ENCODE results near the gene IGF1R. TPM values are rescaled to one million over a fixed set of nuclear protein-coding genes. Genes with fewer than 3 reads are reported as not detected.

The IGF1R gene
- total RNA-seq, 3 donors from 2014 or later = 16.7 to 28.6 (median 25.1) TPM

DNA sequence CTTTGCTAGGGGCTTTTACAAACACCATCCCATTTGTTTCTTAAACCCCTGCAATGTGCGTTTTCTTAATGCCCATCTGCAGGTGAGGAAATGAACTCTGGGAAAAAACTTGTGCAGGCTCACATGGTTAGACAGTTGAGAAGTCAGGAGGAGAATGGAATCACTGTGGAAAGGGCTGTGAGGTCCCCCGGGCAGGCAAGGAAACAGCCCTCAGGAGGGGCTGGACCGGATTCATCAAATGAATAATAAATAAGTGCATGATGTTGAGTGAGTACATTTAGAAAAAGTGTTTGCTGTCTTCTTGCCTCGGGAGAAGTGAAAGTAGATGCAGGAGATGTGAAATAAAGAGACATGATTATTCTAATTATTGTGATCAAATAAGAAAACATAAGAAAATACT lies 282.7 kb downstream of the IGF1R start:
- no peaks in the 10 kb centered on the region for H3K4me1 Mint-ChIP-seq (ENCODE audit: low read depth)
- H3K36me3 Mint-ChIP-seq (ENCODE audit: insufficient read depth) = peaks cover 21% of the 10 kb centered on the region
- ATAC-seq (no peak), DNase-seq (no peak)
- H3K9me3 Mint-ChIP-seq = no peaks in the 10 kb centered on the region
- H3K27me3 Mint-ChIP-seq (ENCODE audit: low read depth) = no peaks in the 10 kb centered on the region
- H3K4me3 Mint-ChIP-seq = no peak overlapping the region

DNA sequence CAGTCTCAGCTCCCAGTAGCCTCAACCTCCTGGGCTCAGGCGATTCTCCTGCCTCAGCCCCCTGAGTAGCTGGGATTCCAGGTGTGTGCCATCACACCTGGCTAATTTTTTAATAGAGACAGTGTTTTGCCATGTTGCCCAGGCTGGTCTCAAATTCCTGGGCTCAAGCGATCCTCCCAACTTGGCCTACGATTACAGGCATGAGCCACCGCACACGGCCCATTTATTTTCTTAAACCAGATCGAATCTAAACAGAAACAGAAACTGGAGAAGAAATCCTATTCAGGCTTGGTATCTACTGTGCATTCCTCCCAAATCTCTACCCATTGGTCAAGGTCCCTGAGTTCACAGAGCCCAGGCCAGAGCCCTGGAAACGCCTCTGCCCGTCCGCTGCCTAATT lies 285.1 kb downstream of the IGF1R start:
- Mint-ChIP-seq H3K27me3 (ENCODE audit: low read depth) (no peaks in the 10 kb centered on the region), H3K36me3 (ENCODE audit: insufficient read depth) (peaks cover 21% of the 10 kb centered on the region), H3K4me3 (no peak overlapping the region), H3K9me3 (no peaks in the 10 kb centered on the region), H3K4me1 (ENCODE audit: low read depth) (no peaks in the 10 kb centered on the region)
- no peak for DNase-seq
- no peak for ATAC-seq

DNA sequence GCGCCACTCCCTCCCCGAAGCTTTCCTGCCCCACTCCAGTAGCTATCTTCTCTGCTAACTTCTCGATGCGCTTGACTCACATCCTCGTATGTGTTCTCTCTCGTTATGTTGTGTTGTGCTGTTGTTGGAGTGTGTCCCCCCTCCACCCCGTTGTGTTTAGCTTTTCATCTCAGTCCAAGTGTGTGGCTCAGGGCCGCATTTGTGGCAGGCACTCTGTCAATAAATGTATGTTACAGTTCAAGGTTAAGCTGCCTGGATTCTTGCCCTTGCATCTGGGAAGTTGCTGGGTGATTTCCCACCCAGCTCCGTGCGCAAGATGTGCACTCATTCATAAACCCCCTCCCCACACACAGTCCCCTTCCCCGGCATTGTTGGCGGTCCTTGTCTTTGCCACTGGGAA lies 287.4 kb downstream of the IGF1R start:
- no peak for ATAC-seq
- DNase-seq = no peak
- peaks cover 19% of the 10 kb centered on the region for H3K36me3 Mint-ChIP-seq (ENCODE audit: insufficient read depth)
- no peaks in the 10 kb centered on the region for H3K9me3 Mint-ChIP-seq
- no peak overlapping the region for H3K4me3 Mint-ChIP-seq
- H3K4me1 Mint-ChIP-seq (ENCODE audit: low read depth) = no peaks in the 10 kb centered on the region
- H3K27me3 Mint-ChIP-seq (ENCODE audit: low read depth) = no peaks in the 10 kb centered on the region

DNA sequence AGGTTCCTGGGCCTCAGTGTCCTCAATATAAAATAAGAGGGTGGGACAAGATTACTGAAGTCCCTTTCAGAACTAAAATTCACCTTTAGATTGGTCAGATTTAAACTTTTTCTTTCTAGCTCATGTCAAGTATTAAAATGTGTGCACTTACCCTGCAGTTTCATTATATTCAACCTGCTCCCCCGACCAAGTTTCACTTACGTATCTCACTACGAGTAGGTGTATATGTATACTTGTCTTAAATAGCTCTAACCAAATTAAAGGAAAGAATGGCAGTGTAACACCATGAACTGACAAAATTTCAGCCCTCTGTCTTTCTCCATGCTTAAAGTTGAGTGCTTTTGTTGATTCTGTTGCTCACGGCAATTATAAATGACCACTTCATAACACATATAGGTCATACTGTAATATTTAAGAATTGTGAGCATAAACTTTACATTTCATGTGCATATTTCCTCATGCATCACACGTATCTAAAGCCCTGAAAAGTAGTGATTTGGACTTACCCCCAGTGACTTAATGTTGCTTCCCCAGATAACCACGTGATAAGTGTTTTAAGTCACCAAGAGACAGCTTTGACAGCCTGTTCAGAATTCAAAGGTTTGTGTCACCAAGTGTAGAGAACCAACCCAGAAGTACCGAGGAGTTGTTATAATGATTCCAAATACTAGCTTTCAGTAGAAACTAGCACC lies 289.2 kb downstream of the IGF1R start:
- no peaks in the 10 kb centered on the region for H3K27me3 Mint-ChIP-seq (ENCODE audit: low read depth)
- no peaks in the 10 kb centered on the region for H3K4me1 Mint-ChIP-seq (ENCODE audit: low read depth)
- H3K4me3 Mint-ChIP-seq = no peak overlapping the region
- DNase-seq = no peak
- H3K9me3 Mint-ChIP-seq = no peaks in the 10 kb centered on the region
- no peak for ATAC-seq
- H3K36me3 Mint-ChIP-seq (ENCODE audit: insufficient read depth) = peaks cover 21% of the 10 kb centered on the region

DNA sequence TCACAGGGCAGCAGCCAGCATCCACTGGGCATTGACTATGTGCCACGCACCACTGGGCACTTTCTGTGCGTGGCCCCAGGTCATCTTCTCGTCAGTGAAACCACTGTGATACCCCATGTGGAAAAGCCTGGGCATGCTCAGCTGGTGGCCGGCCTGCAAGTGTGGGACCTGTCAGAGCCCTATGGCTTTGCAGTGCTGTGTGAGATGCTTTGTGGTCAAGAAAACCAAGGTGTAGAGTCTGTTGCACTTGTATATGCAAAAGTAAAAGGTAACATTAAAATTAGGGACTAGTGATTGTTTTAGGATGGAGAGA lies 289.7 kb downstream of the IGF1R start:
- H3K4me1 Mint-ChIP-seq (ENCODE audit: low read depth) = no peaks in the 10 kb centered on the region
- DNase-seq = no peak
- H3K9me3 Mint-ChIP-seq = no peaks in the 10 kb centered on the region
- peaks cover 22% of the 10 kb centered on the region for H3K36me3 Mint-ChIP-seq (ENCODE audit: insufficient read depth)
- no peak overlapping the region for H3K4me3 Mint-ChIP-seq
- ATAC-seq = no peak
- no peaks in the 10 kb centered on the region for H3K27me3 Mint-ChIP-seq (ENCODE audit: low read depth)

DNA sequence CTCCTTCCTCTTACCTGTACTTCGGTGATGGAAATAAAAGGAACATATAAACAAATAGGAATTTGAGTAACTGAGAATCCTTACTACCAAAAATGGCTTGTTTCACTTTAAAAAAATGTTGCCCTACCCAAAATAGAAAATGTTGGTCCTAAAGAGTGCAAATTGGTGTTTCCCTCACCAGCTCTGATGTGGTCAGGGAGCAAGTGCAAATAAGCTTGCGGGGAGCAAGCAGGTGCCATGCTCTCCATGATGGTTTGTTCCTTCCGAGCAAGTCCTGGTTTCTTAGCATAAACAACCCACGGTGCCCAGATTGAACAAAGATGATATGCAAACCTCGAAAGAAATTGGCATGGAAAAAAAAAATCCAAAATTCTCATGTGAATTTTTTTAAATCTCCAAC lies 290.5 kb downstream of the IGF1R start:
- H3K9me3 Mint-ChIP-seq = no peaks in the 10 kb centered on the region

DNA sequence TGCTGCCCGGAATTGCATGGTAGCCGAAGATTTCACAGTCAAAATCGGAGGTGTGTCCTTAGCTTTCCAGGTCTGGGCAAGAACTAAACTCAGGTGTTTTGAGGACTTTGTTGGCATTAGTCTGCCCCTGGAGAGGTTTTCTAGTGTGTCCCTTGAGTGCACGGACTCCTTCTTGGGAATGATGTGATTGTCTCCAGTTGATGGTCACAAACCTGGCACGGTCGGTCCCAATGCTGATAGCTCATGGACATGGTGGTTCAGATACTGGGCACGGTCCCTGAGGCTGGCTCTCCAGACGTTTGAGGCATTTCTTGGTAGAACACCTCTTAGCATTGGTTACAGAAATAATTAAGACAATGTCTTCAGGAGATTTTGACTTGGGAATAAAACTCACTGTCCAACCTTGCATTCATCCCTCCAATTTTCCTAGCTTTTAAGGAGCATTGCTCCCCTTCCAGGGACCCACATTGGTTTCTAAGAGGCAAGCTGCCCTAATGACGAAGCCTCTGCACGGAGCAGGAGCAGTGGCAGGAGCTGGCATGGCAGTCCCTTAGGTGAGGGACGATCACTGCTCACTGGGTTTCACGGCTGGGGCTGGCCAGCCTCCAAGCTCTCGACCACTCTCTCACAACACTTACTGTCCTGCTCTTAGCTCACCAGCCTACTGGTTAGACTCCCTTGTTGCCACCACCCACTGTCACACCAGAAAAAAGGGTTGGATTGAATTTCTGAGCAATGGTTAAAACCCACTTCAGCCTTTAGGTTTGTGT lies 291.2 kb downstream of the IGF1R start:
- no peaks in the 10 kb centered on the region for H3K4me1 Mint-ChIP-seq (ENCODE audit: low read depth)
- no peak for ATAC-seq

More for the DNA sequence above, 290.5 kb downstream of the IGF1R start:
- ATAC-seq = no peak
- Mint-ChIP-seq H3K4me3 (no peak overlapping the region), H3K36me3 (ENCODE audit: insufficient read depth) (peaks cover 22% of the 10 kb centered on the region), H3K27me3 (ENCODE audit: low read depth) (no peaks in the 10 kb centered on the region), H3K4me1 (ENCODE audit: low read depth) (no peaks in the 10 kb centered on the region)
- no peak for DNase-seq

DNA sequence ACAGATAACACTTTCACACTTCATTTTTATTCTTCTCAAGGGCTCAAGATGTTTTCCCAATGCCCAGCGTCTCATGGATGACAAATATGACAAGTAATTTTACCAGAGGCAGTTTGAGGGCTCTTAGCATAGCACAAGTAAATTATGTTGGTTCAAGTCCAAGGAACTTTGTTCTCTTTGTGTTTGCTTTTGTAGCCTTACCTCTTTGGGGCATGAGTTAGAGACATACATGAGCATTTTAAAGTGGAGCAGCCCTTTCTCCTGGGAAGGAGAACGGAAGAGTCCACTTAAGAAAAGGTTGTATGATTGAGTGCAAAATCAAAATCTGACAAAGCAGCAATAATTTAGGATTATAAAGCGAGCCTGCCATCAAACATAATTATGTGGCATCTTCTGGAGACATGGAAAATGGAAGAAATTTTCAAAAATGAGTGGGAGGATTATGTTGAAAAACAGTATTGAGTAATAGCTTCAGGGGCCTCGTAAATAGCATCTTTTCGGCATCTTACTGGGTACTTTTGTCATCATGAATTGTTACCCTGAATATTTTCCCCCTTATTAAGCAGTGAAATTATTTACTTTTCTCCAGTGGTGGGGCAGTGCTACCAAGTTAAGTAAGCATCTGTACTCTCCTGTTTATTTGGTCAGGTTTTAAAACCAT lies 293.4 kb downstream of the IGF1R start:
- ATAC-seq = no peak
- H3K4me1 Mint-ChIP-seq (ENCODE audit: low read depth) = no peaks in the 10 kb centered on the region

More for the DNA sequence above, 291.2 kb downstream of the IGF1R start:
- Mint-ChIP-seq H3K36me3 (ENCODE audit: insufficient read depth) (peaks cover 19% of the 10 kb centered on the region), H3K9me3 (no peaks in the 10 kb centered on the region), H3K4me3 (no peak overlapping the region), H3K27me3 (ENCODE audit: low read depth) (no peaks in the 10 kb centered on the region)
- DNase-seq = no peak

DNA sequence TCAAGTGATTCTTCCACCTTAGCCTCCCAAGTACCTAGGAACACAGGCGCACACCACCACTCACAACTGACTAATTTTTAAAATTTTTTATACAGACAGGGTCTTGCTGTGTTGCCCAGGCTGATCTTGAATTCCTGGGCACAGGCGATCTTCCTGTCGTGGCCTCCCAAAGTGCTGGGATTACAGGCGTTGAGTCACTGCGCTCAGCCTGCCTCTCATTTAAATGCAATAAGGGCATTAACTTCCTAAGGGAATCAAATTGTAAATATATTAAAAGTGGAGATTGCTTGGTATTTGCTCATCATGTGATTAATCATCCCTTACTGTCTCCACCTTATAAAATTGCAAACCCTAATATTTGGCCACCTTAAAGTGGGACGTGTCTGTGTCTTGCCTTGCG lies 294.1 kb downstream of the IGF1R start:
- H3K27me3 Mint-ChIP-seq (ENCODE audit: low read depth) = no peaks in the 10 kb centered on the region
- no peak for ATAC-seq

More for the DNA sequence above, 293.4 kb downstream of the IGF1R start:
- H3K27me3 Mint-ChIP-seq (ENCODE audit: low read depth) = no peaks in the 10 kb centered on the region
- peaks cover 16% of the 10 kb centered on the region for H3K36me3 Mint-ChIP-seq (ENCODE audit: insufficient read depth)
- DNase-seq = no peak
- no peak overlapping the region for H3K4me3 Mint-ChIP-seq
- H3K9me3 Mint-ChIP-seq = no peaks in the 10 kb centered on the region

DNA sequence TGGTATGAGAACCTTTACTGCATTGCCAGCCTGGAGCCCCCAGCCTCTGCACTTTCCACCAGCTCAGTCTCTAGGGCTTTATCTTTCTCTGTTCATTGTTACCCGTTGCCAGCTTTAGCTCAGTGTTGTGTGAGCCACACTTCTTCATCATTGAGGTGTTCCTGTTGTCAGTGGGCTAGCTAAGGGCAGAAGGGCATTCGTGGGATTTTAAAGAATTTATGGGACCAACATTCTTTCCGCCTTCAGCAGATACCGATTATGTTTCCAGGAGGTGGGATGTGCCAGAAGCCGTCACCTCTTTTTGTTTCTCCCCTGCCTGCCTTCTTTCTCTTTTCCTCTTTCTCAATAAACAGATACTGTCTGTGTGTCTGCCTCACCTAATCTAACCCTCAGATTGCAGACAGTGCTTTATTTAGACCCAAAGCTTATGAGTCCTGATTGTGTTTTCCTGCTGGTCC lies 294.7 kb downstream of the IGF1R start:
- Mint-ChIP-seq H3K4me3 (no peak overlapping the region), H3K4me1 (ENCODE audit: low read depth) (no peaks in the 10 kb centered on the region), H3K27me3 (ENCODE audit: low read depth) (no peaks in the 10 kb centered on the region), H3K36me3 (ENCODE audit: insufficient read depth) (peaks cover 16% of the 10 kb centered on the region), H3K9me3 (no peaks in the 10 kb centered on the region)
- ATAC-seq = no peak
- DNase-seq = no peak

More for the DNA sequence above, 294.1 kb downstream of the IGF1R start:
- Mint-ChIP-seq H3K4me3 (no peak overlapping the region), H3K36me3 (ENCODE audit: insufficient read depth) (peaks cover 16% of the 10 kb centered on the region), H3K9me3 (no peaks in the 10 kb centered on the region), H3K4me1 (ENCODE audit: low read depth) (no peaks in the 10 kb centered on the region)
- no peak for DNase-seq

DNA sequence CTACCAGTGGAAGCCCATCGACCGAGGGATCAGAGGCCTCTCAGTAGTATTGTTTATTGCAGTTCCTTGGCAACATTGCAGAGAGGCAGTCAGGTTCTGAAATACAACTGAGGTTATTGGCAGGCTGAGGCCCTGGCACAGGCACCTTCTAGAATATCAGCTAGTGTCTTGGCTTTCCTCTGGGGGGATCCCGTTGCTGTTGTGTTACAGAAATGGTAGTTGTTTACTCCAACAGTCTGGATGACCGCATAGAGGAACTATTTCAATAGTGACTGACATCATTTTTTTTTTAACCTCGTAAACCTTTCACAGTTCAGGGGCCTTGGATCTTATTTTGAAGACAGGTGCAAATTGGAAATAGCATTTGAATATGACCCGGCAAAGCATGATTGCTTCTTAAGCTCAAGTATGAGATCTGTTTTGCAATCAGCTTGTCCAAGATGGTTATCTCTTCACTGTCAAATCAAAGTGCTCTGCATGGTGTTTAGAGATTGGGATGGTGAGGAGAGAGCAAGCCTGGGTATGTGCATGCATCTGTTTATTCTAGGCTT lies 295.3 kb downstream of the IGF1R start:
- Mint-ChIP-seq H3K36me3 (ENCODE audit: insufficient read depth) (peaks cover 12% of the 10 kb centered on the region), H3K27me3 (ENCODE audit: low read depth) (no peaks in the 10 kb centered on the region), H3K4me1 (ENCODE audit: low read depth) (no peaks in the 10 kb centered on the region), H3K9me3 (no peaks in the 10 kb centered on the region), H3K4me3 (no peak overlapping the region)
- ATAC-seq (no peak), DNase-seq (no peak)

DNA sequence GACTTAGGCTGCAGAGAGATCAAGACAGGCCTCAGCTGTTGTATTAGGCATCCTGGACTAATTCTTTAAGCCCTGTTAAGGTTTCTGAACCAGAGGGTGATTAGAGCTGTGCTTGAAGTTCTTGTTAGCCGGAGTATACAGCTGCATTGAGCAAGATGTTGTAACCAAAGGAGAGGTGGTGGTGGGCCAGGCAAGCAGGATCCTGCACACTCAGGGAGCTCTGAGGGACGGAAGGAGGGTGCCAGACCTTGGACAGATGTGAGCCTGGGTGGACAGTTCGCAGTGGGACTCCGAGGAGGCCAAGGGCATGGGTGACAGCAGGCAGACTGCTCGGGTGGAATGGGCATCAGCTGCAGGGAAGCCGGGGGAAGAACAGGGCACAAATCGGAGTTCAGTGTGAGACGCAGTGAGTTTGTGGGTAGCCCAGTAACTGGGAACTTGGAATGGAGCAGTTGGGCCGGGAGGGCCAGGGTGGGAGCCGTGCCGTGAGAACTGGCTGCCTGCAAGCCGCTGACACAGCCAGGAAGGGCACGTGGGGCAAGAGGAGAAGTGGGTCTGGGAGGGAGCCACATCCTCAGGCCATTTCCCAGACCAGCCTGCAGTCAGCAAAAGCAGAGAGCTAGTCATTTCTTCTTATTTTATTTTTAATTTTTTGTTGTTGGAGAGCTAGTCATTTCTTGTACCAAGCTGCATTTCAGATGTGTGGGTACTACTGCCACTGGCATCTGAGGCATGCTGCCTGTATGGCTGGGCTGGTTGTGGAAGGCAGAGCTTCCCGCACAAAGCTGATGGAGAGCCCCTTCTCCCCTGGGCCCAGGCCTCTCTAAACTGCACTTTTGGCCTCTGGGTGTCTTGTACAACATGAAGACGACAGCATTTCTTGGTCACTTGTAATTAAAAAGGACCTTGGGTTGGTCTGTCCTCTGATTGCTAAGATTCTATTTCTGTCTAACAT lies 298.2 kb downstream of the IGF1R start:
- Mint-ChIP-seq H3K4me1 (ENCODE audit: low read depth) (peaks cover 2% of the 10 kb centered on the region), H3K4me3 (no peak overlapping the region), H3K36me3 (ENCODE audit: insufficient read depth) (peaks cover 11% of the 10 kb centered on the region), H3K9me3 (no peaks in the 10 kb centered on the region), H3K27me3 (ENCODE audit: low read depth) (no peaks in the 10 kb centered on the region)
- ATAC-seq (no peak), DNase-seq (no peak)

DNA sequence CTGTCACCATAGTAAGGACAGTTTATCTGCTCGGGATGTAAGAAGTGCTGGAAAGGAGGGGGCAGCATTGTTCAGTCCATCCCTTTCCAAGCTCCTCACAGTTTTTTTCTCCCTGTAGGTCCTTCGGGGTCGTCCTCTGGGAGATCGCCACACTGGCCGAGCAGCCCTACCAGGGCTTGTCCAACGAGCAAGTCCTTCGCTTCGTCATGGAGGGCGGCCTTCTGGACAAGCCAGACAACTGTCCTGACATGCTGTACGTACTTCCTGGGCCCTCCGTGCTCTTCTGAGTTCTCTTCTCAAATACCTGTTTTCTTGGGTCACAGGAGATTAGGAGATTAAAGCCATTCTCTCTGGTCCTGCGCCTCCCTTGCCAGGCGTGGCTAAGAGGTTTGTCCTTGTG lies 300.1 kb downstream of the IGF1R start:
- ATAC-seq (no peak), DNase-seq (no peak)
- H3K9me3 Mint-ChIP-seq = no peaks in the 10 kb centered on the region
- H3K4me1 Mint-ChIP-seq (ENCODE audit: low read depth) = peaks cover 10% of the 10 kb centered on the region
- H3K36me3 Mint-ChIP-seq (ENCODE audit: insufficient read depth) = peaks cover 7% of the 10 kb centered on the region
- no peak overlapping the region for H3K4me3 Mint-ChIP-seq
- no peaks in the 10 kb centered on the region for H3K27me3 Mint-ChIP-seq (ENCODE audit: low read depth)

DNA sequence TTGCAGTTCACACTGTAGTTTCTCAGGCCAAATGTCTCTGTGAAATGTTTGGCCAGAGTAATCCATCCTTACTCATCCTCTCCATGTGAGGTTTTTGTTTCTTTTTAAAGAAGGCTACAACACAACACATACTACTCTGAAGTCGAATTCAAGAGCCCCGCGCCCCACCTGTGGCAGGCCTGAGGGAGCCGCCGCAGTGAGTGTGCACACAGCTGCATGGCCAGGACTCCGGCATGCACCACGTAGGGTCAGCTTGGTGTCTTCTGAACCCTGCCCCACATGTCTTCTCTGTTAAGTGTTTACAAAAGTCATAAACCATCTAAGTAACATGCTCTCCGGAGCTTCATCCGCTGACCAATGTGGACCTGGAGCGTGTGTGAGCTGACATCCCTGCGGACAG lies 300.6 kb downstream of the IGF1R start:
- Mint-ChIP-seq H3K36me3 (ENCODE audit: insufficient read depth) (peaks cover 7% of the 10 kb centered on the region), H3K27me3 (ENCODE audit: low read depth) (no peaks in the 10 kb centered on the region), H3K4me3 (no peak overlapping the region), H3K9me3 (no peaks in the 10 kb centered on the region), H3K4me1 (ENCODE audit: low read depth) (peaks cover 10% of the 10 kb centered on the region)
- ATAC-seq (no peak), DNase-seq (no peak)

Measured in activated T-cell treated with anti-CD3 and anti-CD28 coated beads, Interleukin-2, amount 50 U/mL, for 4 hours (primary cell).